Astrocyte (in vitro differentiated cells and primary cell): ENCODE measurements around the gene TDRD12.
"Not testable (repeated sequence)": the region's sequence is repeated elsewhere in the genome, so short reads cannot be mapped to it uniquely, and the experiment has no call there.

ENCODE experiments used
- CTCF ChIP-seq: IDR thresholded peaks from 2 replicates; pipeline ENCODE4 v1.5.1; 2011; ENCODE audit warnings: low read depth, mild to moderate bottlenecking, inconsistent platforms, low read length, moderate library complexity; ENCODE audit not compliant: insufficient read depth
- EZH2 ChIP-seq: IDR thresholded peaks from 2 replicates; pipeline ENCODE4 v1.6.1; 2012; ENCODE audit warnings: mild to moderate bottlenecking, low read length, inconsistent platforms; ENCODE audit not compliant: insufficient read depth

DNA sequence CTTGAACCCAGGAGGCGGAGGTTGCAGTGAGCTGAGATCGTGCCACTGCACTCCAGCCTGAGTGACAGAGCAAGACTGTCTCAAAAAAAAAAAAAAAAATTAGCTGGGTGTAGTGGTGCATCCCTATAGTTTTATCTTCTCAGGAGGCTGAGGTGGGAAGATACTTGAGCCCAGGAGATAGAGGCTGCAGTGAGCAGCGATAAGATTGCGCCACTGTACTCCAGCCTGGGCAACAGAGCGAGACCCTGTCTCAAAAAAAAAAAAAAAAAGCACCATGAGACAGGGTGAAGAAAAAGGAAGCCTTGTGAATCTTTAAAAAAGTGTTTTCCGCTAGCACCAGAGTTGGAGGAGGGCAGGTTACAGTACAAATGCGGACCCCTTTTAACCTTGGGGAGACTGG, 3.4 kb upstream of the TDRD12 start:
- TF ChIP-seq CTCF, EZH2: not testable (repeated sequence)
